Osteoblast (primary cell): ENCODE measurements around the gene INHA. TPM values are rescaled to one million over a fixed set of nuclear protein-coding genes. Genes with fewer than 3 reads are reported as not detected.

Source experiments
- DNase-seq: peaks from one replicate; pipeline ENCODE4 v3.0.0; 2011; ENCODE audit warnings: low spot score, mixed read lengths; ENCODE audit not compliant: insufficient read length; ENCODE audit errors: missing footprints
- H2AFZ ChIP-seq: 2 replicates; pipeline ENCODE4 v1.6.0; 2011; ENCODE audit warnings: mild to moderate bottlenecking, low read length
- H3K27ac ChIP-seq: 2 replicates; pipeline ENCODE4 v1.5.1; 2011; ENCODE audit warnings: mild to moderate bottlenecking, low read depth, low read length, moderate library complexity
- H3K27me3 ChIP-seq: 2 replicates; pipeline ENCODE4 v1.6.0; 2012; ENCODE audit warnings: mild to moderate bottlenecking, control low read depth, inconsistent platforms, low read length, moderate library complexity; ENCODE audit not compliant: insufficient read depth
- H3K36me3 ChIP-seq: 2 replicates; pipeline ENCODE4 v1.5.1; 2011; ENCODE audit warnings: mild to moderate bottlenecking, low read length, control low read depth, moderate library complexity; ENCODE audit not compliant: insufficient read depth
- H3K4me1 ChIP-seq: 2 replicates; pipeline ENCODE4 v1.5.1; 2011; ENCODE audit warnings: mild to moderate bottlenecking, low read length, control low read depth, moderate library complexity; ENCODE audit not compliant: insufficient read depth
- H3K4me2 ChIP-seq: 2 replicates; pipeline ENCODE4 v1.6.0; 2011; ENCODE audit warnings: mild to moderate bottlenecking, low read length; ENCODE audit not compliant: insufficient read depth
- H3K4me3 ChIP-seq: fragments of 200-600 bp; sonication (generic); 3 replicates; pipeline ENCODE4 v1.5.1; 2012; ENCODE audit warnings: mild to moderate bottlenecking, low read length, inconsistent platforms; ENCODE audit not compliant: insufficient read depth
- H3K79me2 ChIP-seq: 2 replicates; pipeline ENCODE4 v1.6.0; 2012; ENCODE audit warnings: mild to moderate bottlenecking, low read length, control low read depth, inconsistent platforms; ENCODE audit not compliant: insufficient read depth
- H3K9me3 ChIP-seq: 2 replicates; pipeline ENCODE4 v1.5.1; 2011; ENCODE audit warnings: low read depth, low read length, control low read depth
- H4K20me1 ChIP-seq: 2 replicates; pipeline ENCODE4 v1.6.0; 2012; ENCODE audit warnings: mild to moderate bottlenecking, low read length, control low read depth; ENCODE audit not compliant: insufficient read depth
- total RNA-seq: library from RNA; depleted of rRNA; stranded (reverse); fragments of >200 nt; gene quantifications from 2 replicates; pipeline ENCODE4 v1.2.3, GENCODE V29; 2012
- TF ChIP-seq, protein P1 (sequence below): IDR thresholded peaks from 2 replicates; pipeline ENCODE4 v1.5.1; 2011; ENCODE audit warnings: mild to moderate bottlenecking, low read depth, low read length, moderate library complexity; ENCODE audit errors: extremely low read depth

The INHA gene
- total RNA-seq, 1 donor: under 0.01 TPM

DNA sequence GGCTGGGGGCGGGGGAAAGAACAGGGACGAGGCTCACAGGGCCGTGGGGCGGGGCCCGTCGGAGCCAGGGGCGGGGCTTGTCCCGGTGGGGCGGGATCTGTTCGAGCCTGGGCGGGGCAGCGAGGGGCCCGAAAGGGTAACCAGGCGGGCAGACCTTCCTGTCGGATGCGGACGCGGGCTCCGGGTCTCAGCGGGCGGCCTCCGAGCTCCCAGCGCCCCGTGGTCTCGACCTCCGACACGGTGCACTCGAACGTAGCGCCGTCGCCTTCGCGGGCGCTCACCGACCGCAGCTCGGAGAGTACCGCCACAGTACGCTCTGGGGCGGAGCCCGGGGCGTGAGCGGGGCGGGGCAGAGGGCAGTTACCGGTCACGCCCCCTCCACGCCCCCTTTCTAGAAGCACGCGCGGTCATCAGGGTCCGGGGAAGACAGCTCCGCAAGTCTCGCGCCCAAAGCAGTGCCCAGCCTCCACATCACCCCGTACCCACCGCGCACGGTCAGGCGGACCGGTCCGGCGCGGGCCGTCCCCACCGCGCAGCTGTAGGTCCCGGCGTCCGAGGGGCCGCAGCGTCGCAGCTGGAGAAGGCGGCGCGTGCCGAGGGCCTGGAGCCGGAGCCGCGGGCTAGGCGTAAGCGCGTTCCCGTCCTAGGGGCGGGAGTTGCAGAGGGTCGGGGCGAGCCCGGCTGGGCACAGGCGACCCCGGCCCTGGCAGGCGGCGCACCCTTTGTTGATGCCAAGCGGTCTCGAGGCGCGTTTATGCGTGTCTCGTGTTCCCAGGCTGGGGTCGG is 19.5 kb upstream of the INHA start:
- peak overlapping the region; percentile 88 for H3K4me2 ChIP-seq
- peak overlapping the region; percentile 85 for H2AFZ ChIP-seq
- H3K4me3 ChIP-seq: peak overlapping the region; percentile 76
- peaks cover 2% of the 10 kb centered on the region for H3K27me3 ChIP-seq
- peaks cover 13% of the 10 kb centered on the region for H3K4me1 ChIP-seq
- peaks cover 2% of the 10 kb centered on the region for H4K20me1 ChIP-seq
- TF ChIP-seq, protein P1, sequence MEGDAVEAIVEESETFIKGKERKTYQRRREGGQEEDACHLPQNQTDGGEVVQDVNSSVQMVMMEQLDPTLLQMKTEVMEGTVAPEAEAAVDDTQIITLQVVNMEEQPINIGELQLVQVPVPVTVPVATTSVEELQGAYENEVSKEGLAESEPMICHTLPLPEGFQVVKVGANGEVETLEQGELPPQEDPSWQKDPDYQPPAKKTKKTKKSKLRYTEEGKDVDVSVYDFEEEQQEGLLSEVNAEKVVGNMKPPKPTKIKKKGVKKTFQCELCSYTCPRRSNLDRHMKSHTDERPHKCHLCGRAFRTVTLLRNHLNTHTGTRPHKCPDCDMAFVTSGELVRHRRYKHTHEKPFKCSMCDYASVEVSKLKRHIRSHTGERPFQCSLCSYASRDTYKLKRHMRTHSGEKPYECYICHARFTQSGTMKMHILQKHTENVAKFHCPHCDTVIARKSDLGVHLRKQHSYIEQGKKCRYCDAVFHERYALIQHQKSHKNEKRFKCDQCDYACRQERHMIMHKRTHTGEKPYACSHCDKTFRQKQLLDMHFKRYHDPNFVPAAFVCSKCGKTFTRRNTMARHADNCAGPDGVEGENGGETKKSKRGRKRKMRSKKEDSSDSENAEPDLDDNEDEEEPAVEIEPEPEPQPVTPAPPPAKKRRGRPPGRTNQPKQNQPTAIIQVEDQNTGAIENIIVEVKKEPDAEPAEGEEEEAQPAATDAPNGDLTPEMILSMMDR: no peak
- no peaks in the 10 kb centered on the region for H3K79me2 ChIP-seq
- peak; percentile 99 for DNase-seq
- H3K9me3 ChIP-seq: no peaks in the 10 kb centered on the region
- H3K36me3 ChIP-seq: no peaks in the 10 kb centered on the region
- no peak overlapping the region for H3K27ac ChIP-seq

DNA sequence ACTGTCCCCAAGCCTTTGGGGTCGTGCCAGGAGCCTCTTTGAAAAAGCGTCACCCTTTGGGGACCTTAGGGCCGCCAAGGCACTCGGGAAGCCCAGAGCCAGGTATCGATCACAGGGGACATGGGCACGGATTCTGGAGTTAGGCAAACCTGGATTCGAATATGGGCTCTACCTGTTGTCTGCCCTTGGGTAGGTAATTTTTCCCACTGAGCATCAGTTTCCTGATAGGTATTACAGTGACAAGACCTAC is 19.0 kb upstream of the INHA start:
- Histone ChIP-seq H3K9me3 (no peaks in the 10 kb centered on the region), H2AFZ (no peak overlapping the region), H3K4me3 (peak overlapping the region; percentile 76), H3K27me3 (peaks cover 2% of the 10 kb centered on the region), H3K27ac (no peak overlapping the region), H3K4me1 (peaks cover 13% of the 10 kb centered on the region), H3K36me3 (no peaks in the 10 kb centered on the region), H4K20me1 (peaks cover 2% of the 10 kb centered on the region), H3K4me2 (peak overlapping the region; percentile 88), H3K79me2 (no peaks in the 10 kb centered on the region)
- DNase-seq: no peak
- TF ChIP-seq, protein P1: no peak

DNA sequence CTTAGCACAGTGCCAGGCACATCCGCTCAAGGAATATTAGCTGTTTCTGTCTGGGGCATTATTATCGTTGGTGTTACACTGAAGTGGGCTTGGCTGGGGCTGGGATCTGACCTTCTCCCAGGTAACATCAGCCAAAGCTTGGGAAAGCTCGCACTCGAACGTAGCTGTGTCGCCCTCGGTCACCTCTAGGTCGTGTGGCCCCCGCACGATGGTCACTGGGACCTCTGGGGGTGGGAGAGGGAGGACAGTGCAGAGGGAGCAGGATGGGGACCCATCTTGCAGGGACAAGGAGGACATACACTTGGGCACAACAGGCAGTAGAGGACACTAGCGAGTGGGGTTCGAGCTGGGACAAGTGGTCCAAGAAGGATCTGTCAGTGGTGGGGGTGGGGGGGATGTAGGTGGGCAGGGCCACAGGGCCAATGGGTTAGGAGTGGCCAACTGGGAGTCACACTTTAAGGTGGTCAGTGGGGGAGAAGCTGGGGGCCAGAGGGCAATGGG is 18.6 kb upstream of the INHA start:
- H2AFZ ChIP-seq: no peak overlapping the region
- H3K4me1 ChIP-seq: peaks cover 13% of the 10 kb centered on the region
- no peak overlapping the region for H3K4me3 ChIP-seq
- H3K36me3 ChIP-seq: no peaks in the 10 kb centered on the region
- no peak for DNase-seq
- no peak overlapping the region for H3K27ac ChIP-seq
- no peak overlapping the region for H3K4me2 ChIP-seq
- H4K20me1 ChIP-seq: peaks cover 2% of the 10 kb centered on the region
- no peaks in the 10 kb centered on the region for H3K9me3 ChIP-seq
- H3K27me3 ChIP-seq: peaks cover 2% of the 10 kb centered on the region
- TF ChIP-seq, protein P1: no peak
- no peaks in the 10 kb centered on the region for H3K79me2 ChIP-seq

DNA sequence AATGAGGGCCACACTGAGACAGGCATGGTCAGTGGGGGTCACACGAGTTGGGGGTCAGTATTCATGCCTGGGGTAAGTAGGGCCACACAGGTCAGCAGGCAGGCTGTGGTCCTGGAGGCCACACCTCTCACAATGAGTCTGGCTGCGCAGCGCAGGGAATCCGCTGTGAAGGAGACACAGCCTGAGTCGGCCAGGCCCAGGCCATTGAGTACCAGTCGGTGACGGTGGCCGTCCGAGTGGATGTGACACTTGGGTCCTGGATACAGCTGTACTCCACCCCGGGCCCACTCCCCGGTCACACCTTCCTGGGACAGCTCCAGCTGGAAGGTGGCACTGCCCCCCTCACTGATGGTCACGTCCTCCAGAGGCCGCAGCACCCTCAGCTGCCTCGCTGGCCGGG is 17.8 kb upstream of the INHA start:
- Histone ChIP-seq H4K20me1 (peaks cover 2% of the 10 kb centered on the region), H3K79me2 (no peaks in the 10 kb centered on the region), H3K27me3 (peaks cover 2% of the 10 kb centered on the region), H3K36me3 (no peaks in the 10 kb centered on the region), H3K27ac (no peak overlapping the region), H2AFZ (no peak overlapping the region), H3K4me2 (no peak overlapping the region), H3K9me3 (no peaks in the 10 kb centered on the region), H3K4me1 (peaks cover 13% of the 10 kb centered on the region), H3K4me3 (no peak overlapping the region)
- TF ChIP-seq, protein P1: no peak
- no peak for DNase-seq
